Measurements from ENCODE around the gene ENOX2.

ENOX2 gene

DNA sequence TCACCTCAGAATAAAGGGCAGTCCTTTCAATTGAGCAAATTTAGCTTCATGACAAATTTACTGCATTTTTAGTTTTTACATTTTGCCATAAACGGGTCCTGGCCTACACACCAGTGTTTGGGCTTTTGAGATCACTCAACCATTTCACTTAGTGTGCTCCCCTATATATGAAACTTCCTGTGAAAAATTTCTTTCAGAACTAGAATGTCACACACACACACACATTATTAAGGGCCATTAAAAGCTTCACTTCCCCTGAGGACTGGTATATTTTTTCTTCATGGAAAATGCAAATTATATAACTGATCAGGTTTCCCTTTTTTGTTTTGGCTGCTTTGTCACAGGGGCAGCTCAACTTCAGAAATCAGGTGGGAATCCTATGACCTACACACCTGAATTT, 206.5 kb downstream of the ENOX2 start:
- no peak for DNase-seq (ENCODE audit: low spot score)

DNA sequence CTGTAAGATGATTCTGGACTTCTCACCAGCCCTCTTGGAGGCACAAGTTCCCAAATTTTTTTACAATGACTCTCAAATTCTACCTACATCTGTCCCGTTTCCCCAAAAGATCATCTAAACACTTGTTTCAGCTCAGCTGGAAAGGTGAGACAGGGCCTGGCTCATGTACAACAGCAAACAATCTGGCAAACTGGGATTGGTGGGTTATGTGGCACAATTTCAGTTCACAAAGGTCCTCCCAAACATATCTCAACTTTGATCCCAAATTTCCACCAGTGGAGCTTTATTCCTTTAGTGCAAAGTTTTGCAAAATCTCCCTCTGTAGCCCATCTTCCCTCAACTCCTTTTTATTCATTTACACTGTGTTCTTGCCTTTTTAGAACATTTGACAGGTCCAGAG, 207.1 kb downstream of the ENOX2 start:
- DNase-seq (ENCODE audit: low spot score) = no peak

DNA sequence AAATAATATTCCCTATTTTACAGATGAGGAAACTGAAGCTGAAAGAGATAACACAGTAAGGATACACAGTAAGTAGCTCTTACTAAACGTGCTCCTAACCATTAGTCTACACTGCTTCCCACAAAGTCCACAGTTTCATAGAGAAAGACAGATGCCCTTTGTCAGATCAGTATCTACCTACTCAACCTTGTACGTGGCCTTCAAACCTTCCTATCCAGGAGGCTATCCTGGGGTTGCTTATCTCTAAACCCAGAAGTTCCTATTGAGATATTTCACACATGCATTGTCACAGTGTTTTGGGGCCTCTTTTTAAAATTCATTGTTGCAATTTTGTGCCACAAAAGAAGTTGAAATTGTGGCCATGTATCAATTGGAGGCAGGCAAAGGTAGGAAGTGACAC, 208.0 kb downstream of the ENOX2 start:
- DNase-seq (ENCODE audit: low spot score) = no peak

DNA sequence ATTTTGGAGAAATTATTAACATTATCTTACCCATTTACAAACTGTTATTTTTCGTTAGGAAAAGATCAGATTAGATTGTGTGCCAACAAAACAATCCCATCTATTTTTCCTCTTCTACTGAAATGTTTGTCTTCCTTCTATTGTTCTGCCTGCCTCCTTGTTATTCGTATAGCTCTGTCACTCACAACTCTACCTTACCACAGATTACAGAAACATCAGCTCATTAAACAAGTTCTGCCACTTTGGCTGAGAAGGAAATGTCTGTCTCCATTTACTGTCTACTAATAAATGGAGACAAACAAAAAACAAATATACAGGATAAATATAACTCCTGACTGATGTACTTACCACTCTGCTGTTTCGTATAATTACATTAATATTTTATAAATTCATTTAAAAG, 211.4 kb downstream of the ENOX2 start:
- no peak for DNase-seq (ENCODE audit: low spot score)

DNA sequence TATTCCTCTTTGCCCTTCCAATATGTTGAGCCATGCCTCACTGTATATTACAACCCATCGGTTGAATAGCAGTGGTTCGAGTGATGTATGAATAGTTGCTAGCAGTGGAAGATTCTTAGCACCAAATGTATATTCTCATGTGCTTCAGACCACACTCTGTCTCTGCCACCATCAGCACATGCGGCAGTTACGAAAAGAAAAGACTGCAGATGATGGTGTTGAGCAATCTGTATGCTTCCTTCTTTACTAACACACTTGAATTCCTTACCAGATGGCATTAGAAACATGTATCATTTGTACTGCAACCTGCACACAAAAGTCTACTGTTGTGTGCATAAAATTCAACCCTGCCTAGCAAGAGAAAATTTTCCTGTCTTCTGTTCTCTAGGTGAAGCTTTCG, 214.6 kb downstream of the ENOX2 start:
- no peak for DNase-seq (ENCODE audit: low spot score)

DNA sequence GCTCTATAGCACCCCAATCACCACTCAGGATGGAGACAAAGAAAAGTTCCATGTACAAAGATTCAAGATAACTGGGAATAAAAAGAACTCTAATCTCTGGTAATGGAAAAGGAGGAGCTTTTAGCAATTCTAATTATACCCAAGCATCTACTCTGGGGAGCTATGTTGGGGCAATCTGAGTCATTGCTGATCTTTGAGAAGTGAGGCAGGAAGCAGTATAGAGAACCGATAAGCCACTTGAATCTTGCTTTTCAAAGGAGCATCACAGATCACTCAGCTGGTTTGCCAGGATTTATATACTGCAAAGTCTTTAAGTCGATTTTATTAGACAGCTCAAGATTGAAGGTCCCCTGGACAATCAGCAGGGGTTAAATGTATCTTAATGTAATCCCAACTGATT, 220.0 kb downstream of the ENOX2 start:
- DNase-seq (ENCODE audit: low spot score) = no peak

DNA sequence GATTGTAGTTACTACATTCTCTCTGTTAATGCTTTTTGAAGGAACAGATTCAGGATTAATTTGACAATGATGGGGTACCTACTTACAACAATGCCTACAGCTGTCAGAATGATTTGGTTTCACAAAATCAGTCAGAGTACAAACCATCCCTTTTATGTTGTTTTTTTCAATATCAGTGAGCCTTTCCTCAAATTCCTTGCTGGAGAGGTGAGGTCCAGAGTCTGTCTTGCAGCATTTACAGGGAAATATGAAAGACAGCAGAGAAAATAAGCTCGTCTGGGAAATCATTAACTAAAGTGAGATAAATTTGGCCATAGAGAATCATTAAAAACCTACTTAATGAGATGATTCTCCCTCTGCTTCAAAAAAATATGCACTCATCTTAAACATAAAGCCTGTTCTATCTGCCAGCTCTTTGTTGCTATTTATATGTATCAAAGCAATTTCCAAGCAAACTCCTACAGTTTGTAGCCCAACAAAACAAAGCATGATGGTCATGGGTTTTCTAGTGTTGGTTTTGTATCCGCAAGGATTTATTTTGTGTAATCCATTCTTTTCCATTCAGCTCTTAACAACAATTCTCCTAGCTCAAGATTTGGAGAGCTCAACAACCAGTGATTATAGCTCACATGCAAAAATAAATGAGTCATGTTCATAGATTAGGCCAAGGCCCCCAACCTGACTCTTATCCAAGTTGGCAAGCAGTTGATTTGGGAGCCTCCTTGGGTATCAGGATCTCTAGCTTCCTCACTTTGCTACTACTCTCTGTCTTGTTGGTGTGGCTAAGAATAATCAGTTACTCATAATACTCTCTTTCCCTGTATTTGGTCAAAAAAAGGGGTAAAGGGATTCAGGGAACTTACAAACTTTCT, 222.6 kb downstream of the ENOX2 start:
- DNase-seq (ENCODE audit: low spot score) = no peak

DNA sequence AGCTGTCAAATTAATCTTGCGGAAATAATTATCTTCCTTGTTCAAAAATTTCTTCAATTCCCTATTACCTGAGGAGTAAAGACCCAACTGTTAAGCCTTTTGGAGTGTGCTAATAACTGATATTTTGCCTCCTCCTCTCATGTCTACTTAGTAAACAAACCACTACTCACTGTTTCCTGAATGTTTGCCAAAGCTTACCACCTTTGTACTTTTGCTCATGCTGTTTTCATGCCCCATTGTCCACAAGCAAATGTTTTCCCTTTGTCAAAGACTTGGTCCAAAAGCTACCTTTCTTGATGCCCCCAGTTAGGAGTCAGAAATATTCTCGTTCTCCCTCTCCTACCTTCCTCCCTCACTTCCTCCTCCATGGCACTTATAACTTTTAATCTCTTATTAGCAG, 226.1 kb downstream of the ENOX2 start:
- DNase-seq (ENCODE audit: low spot score) = no peak

DNA sequence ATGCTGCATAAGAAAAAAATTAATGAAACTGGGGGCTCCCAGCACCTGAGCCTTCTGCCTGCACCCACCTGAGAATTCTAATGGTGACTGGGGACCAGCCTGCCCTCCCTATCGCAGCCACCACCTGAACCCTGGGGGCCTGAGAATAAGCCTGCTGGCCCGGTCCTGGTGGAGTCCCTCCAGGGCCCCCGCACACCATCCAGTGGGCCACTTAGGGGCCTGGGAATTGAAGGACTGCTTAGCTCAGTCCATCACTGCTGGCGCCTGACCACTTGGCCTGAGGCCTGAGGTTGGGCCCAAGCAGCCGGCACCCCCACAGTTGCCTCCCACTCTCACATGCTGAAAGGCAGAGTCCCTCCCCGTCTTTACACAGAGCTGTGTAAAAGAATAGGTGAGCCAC, 230.8 kb downstream of the ENOX2 start:
- no peak for DNase-seq (ENCODE audit: low spot score)

DNA sequence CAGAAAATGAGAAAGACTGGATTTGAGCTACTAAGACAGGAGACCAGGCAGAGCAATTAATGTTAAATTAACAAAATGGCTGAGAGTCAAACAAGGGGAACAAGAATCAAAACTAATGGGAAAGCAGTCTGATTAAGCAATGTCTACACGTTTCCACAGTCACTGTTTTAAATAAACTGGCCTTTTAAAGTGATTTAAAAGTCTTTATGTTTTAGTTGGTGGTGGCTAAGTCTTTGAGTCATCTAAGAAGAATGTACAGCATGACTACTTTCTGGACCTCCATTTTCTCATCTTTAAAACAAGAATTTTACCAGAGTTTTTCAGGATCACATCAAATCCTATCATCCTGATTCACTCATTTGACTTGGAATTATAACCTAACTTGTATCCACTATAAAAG, 233.8 kb downstream of the ENOX2 start:
- no peak for DNase-seq (ENCODE audit: low spot score)

DNA sequence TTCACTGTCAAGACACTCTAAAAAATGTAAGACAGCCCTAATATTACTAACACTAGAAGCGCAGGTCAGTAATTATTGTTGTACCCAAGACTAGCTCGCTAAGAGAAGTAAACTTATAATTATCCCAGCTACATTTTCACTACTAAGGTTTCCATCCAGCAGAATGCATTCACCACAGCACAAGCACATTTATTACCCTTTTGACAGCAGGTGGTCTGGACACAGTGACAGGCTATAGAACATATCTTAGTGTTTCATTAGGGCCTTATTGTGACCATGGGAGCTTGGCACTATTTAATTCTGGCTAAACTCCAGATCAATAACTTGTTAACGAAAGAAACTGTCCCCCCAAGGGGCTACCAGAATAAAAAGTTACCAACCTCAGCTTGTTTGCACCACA, 237.7 kb downstream of the ENOX2 start:
- DNase-seq (ENCODE audit: low spot score) = no peak

DNA sequence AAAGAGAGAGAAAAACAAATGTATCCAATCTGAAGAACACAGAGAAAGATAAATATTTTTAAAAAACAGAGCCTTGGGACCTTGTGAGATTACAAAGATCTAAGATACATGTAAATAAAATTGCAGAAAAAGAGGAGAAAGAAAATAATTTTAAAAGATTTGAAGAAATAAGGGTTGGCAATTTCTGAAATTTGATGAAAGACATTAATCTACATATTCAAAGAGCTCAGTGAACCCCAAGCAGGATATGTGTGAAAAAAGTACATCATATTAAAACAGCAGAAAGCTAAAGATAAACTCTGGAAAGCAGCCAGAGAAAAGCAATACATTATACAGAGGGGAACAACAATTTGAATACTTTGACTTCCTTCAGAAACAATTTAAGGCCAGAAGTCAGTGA, 244.7 kb downstream of the ENOX2 start:
- no peak for DNase-seq (ENCODE audit: low spot score)

DNA sequence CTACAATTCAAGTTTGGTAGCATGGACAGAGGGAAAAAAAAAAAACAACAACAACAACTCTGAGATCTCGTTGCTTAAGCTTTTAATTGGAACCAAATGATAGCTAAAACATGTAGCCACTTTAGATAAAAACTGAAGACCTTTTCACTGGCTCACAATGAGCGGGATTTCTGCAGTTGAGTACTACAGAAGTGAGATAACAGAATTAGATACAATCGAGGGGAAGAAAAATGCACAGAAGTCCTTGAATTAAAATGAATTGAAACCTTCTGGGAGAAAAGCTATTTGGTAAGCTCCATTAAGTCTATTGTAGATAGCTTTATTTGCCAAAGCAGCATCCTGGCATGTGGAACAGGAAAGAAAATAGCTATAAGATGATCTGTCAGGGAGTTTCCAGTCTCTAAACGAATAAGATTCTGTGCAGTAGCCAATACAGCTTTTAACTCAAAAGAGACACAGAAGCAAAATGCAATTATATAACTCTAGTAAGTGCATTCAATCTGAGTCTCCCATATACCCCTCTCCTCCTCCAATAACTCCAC, 248.5 kb downstream of the ENOX2 start:
- no peak for DNase-seq (ENCODE audit: low spot score)

DNA sequence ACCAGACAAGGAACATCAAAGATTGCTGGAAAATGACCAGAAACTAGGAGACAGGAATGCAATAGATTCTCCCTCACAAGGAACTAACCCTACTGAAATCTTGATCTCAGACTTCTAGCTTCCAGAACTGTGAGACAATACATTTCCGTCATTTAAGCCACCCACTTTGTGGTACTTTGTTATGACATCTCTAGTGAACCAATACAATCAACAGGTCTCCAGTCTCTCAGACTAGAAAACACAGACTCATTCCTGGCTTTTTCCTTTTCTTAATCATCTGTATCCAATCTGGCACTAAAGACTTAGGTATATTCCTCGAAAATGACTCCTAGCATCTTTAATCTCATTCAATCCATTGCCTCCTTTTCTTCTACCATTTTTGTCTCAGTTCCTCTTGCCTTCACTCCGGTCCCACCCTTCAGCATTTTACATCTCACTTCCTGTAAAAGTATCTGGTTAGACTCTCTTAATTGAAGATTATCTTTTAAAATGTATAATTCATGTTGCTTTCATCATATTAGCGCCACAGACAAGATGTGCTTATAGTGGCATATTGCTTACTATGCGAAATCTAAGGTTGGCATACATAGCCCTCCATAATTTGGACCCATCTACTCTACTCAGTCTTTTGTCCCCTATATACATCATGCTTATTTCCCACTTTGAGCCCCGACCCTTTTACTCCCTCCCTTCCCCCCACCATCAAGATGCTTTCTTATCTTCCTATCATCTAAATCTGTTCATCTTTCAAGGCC, 250.0 kb downstream of the ENOX2 start:
- DNase-seq (ENCODE audit: low spot score) = no peak

DNA sequence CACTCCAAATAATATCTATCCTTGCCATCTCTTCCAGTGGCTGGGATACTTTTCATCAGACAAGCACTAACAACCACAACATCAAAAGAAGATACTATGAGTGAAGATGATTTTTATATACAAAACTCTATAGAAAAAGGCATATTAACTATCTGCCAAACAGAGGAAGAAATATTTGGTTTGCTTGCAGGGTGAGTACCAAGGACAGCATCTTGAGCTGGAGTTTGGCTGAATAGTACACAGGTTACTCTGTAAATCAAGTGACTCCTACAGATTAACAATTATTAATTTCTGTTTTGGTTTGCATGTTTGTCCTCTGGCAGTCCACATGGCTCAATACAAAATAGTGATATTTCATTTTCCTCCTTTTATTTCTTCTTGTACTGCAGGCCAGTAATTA, 253.3 kb downstream of the ENOX2 start:
- DNase-seq (ENCODE audit: low spot score) = no peak

DNA sequence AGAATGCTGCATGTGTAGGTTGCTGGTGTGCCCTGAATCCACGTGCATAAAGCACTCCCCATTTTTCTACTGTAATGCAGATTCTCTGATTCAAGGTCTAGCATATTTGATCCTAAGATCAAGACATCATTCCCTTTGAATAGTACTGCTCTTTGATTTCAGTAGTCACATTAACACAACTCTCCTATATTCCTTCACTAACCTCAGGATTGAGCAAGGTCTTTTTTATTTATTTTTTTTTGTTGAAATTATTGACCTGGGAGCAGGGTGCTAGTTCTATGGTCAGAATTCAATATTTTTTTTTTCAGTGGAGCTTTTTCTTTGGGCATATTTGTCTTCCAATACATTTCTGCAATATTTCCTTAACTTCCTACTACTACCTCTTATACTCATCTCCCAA, 255.5 kb downstream of the ENOX2 start:
- no peak for DNase-seq (ENCODE audit: low spot score)

DNA sequence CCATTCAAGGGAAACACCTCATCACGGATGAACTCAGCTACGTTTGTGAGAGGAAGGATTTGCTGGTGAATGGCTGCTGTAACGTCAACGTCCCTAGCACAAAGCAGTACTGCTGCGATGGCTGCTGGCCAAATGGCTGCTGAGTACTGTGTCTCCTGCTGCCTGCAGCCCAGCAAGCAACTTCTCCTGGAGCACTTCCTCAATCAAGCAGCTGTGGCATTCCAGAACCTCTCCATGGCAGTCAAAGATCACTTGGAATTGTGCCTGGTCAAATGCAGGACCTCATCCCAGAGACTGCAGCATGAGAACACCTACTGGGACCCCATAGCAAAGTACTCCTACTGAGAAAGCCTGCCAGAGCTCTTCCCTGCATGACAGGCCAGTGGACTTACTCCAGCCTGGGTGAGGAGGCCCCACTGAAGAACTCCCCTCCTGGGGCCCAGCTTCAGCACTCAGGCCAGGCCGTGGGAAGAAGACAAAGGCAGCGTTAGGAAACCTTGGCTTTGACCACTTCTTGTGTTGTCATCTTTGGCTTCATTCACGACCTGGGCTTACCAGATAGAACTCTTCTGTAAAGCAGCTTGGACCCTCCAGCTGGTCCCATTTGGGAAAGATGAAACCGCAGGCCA, 256.9 kb downstream of the ENOX2 start:
- no peak for DNase-seq (ENCODE audit: low spot score)

DNA sequence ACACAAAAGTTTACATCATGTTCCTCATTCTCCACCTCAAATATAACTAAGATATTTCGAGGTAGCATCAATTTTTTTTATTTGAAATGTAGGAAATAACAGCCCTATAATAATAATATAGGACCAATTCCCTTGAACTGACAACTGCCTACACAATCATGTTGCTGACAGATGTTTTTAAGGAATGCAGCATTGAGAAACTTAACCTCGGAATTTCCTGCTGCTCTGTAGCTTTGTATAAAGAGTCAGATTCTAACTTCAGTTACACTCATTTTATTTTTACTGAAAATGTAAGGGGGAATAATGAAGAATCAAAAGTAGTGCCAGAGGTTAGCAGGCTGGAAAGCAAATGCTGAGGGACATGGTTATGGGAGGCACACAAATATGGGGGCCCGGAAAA, 265.4 kb downstream of the ENOX2 start:
- DNase-seq (ENCODE audit: low spot score) = no peak

DNA sequence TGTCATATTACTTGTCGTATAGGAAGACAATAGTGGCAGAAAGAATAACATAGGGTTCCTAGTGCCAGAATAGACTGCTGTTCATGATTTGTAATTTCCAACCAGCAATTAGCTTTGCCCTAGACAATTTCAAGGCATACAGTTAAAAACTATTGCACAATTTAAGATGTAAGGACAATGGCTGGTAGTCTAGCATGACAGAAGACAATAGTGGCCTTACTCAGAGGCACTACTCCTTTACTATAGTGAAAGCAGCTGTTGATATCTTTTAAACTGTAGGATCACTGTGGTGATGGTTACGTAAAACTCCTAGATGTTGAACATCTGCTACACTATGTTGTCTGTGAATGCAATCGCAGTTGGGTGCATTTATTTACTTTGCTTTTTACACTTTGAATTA, 266.7 kb downstream of the ENOX2 start:
- no peak for DNase-seq (ENCODE audit: low spot score)

DNA sequence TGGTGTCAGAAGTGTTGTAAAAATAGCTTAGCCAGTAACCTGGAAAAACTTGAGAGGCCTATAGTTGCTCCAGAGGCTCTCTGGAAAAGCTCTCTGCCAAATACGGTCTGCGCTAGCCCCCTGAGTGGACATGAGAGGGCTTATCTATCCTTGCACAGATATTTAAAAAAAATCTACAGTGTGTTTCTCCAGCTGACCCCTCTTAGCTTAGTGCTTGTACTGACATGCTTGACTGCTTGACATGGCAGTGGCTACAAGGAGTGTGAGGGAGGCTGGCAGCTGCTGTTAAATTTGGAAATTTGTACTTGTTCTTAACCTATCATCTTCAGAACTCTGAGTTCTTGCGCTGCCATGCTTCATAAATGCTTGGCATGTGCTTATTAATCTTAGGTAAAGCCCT, 272.0 kb downstream of the ENOX2 start:
- no peak for DNase-seq (ENCODE audit: low spot score)

DNA sequence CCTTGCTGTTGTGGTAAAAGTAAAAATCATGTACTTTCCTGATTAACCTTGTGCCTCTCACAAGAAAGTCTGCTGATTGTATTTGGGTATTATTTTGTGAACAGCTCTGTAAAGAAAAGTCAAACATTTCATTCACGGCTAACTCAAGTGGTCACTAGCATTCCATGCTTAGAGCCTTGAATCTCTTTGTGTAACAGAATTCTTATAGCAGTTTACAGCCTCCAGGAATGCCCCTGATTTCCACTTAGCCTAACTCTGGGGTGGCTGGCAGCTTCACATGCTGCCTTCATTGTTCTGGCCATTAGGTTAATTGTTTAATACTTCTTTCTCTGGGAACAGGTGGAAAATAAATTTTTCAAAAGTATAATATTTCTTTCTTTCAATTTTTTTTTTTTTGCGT, 274.5 kb downstream of the ENOX2 start:
- DNase-seq (ENCODE audit: low spot score) = peak; percentile 9

DNA sequence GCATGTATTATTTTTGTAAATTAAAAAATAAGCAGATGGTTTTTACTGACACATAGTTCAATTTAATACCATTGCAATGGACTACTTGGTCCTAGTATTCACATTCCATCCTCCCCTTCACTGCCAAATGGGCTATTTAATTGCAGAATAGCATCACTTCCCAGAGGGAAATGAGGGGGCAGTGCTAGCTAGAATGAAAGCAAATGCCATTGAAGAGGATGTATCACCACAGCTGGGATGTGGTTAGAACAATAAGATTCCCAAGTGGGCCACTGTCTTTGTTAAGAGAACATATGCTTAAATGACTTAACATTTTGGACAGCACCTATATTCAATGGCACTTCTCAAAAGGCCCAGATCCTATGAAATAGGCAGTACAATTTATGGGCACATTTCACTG, 276.5 kb downstream of the ENOX2 start:
- no peak for DNase-seq (ENCODE audit: low spot score)

DNA sequence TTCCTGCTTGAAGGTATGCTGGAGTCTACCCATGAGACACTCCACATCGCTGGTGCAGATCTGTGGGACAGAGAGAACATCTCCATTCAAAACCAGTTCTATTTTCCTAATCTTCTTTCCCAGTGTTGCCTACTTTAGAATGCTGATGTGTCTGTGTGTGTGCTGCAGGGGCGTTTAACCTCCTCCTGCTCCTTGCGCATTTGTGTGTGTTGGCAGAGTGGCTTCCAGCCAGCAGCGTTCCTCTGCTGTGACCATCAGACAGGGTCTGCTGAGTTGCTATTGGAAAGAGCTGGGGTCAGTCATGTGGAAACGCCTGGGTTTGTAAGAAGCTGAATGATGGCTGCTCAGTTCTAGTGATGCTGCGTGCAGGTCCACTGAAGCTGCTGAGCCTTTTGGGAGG, 277.6 kb downstream of the ENOX2 start:
- DNase-seq (ENCODE audit: low spot score) = no peak
